GM21515 (cell line): ENCODE results near the gene ELOA.
"Not testable (repeated sequence)": the region's sequence is repeated elsewhere in the genome, so short reads cannot be mapped to it uniquely, and the experiment has no call there.

ENCODE experiments used
- ATAC-seq: cut with Tn5 transposase; IDR thresholded peaks from one replicate; pipeline ENCODE4 v1.9.1; 2021; ENCODE audit not compliant: unreplicated experiment

Gene ELOA

GRCh38 chr1:23783141-23783540, 39.9 kb downstream of the ELOA start:
- ATAC-seq: not testable (repeated sequence)

GRCh38 chr1:23784846-23785245, 41.6 kb downstream of the ELOA start:
- no peak for ATAC-seq

GRCh38 chr1:23787701-23788100, 44.4 kb downstream of the ELOA start:
- no peak for ATAC-seq

- no peak for ATAC-seq
Observed at GRCh38 chr1:23788695-23789094, 45.4 kb downstream of the ELOA start.

GRCh38 chr1:23790696-23791515, 47.6 kb downstream of the ELOA start, which contains the start of gene LYPLA2:
Gene LYPLA2, plus strand, starts transcription at chr1:23791145. Its CDS starts 1,538 bp downstream, at chr1:23792683.
- ATAC-seq: peak; percentile 80

GRCh38 chr1:23791516-23792047, 48.3 kb downstream of the ELOA start:
- no peak for ATAC-seq

- no peak for ATAC-seq
Observed at GRCh38 chr1:23792151-23792945, 49.1 kb downstream of the ELOA start.

GRCh38 chr1:23793018-23793781, 49.9 kb downstream of the ELOA start:
- ATAC-seq: no peak

GRCh38 chr1:23793861-23794731, 50.8 kb downstream of the ELOA start:
- ATAC-seq: no peak

- not testable (repeated sequence) for ATAC-seq
Observed at GRCh38 chr1:23794732-23795182, 51.5 kb downstream of the ELOA start.

GRCh38 chr1:23795676-23796465, 52.6 kb downstream of the ELOA start:
- ATAC-seq: no peak

GRCh38 chr1:23796466-23797271, 53.4 kb downstream of the ELOA start:
- ATAC-seq: no peak

GRCh38 chr1:23797478-23798448, 54.5 kb downstream of the ELOA start:
- no peak for ATAC-seq

GRCh38 chr1:23798662-23799142, 55.4 kb downstream of the ELOA start:
- ATAC-seq: no peak

- ATAC-seq: no peak
Observed at GRCh38 chr1:23799255-23799569, 55.9 kb downstream of the ELOA start.

GRCh38 chr1:23799570-23800399, 56.5 kb downstream of the ELOA start:
- no peak for ATAC-seq
